Type B pancreatic cell (in vitro differentiated cells): ENCODE results near the gene MRTFA. TPM values are rescaled to one million over a fixed set of nuclear protein-coding genes. Genes with fewer than 3 reads are reported as not detected.

Experiments used
- DNase-seq: peaks from one replicate; pipeline ENCODE4 v3.0.0; 2021; ENCODE audit warnings: mixed read lengths; ENCODE audit not compliant: unreplicated experiment; ENCODE audit errors: extremely low spot score
- H3K27ac Mint-ChIP-seq: 2 replicates; pipeline ENCODE4 v1.8.0; 2021; ENCODE audit warnings: mild to moderate bottlenecking, mixed read lengths
- H3K27me3 Mint-ChIP-seq: 2 replicates; pipeline ENCODE4 v1.8.0; 2021; ENCODE audit warnings: mixed read lengths
- H3K36me3 Mint-ChIP-seq: 2 replicates; pipeline ENCODE4 v1.8.0; 2021; ENCODE audit warnings: mixed read lengths
- H3K4me1 Mint-ChIP-seq: one replicate; pipeline ENCODE4 v1.8.0; 2021; ENCODE audit warnings: mixed read lengths; ENCODE audit not compliant: unreplicated experiment
- H3K4me3 Mint-ChIP-seq: 2 replicates; pipeline ENCODE4 v1.8.0; 2021; ENCODE audit warnings: mild to moderate bottlenecking, mixed read lengths
- H3K9me3 Mint-ChIP-seq: 2 replicates; pipeline ENCODE4 v1.8.0; 2021; ENCODE audit warnings: mixed read lengths
- CTCF ChIP-seq: fragments of 200-600 bp; sonication (generic); conservative IDR thresholded peaks from 2 replicates; pipeline ENCODE4 v1.5.0; 2021; ENCODE audit warnings: antibody characterized with exemption, mild to moderate bottlenecking
- total RNA-seq: library from RNA; stranded (reverse); gene quantifications from 2 replicates; pipeline ENCODE4 v1.2.1, GENCODE V29; 2021; ENCODE audit warnings: low replicate concordance

MRTFA gene
- total RNA-seq, 1 donor from 2014 or later: 49.8 TPM

GRCh38 chr22:40638261-40638660 lies 1.7 kb upstream of the MRTFA start:
- peaks cover 16% of the 10 kb centered on the region for H3K4me1 Mint-ChIP-seq
- no peaks in the 10 kb centered on the region for H3K27me3 Mint-ChIP-seq
- no peaks in the 10 kb centered on the region for H3K36me3 Mint-ChIP-seq
- DNase-seq: no peak
- TF ChIP-seq CTCF: no peak
- no peak overlapping the region for H3K27ac Mint-ChIP-seq
- peaks cover 3% of the 10 kb centered on the region for H3K9me3 Mint-ChIP-seq
- H3K4me3 Mint-ChIP-seq: peak overlapping the region; percentile 97

GRCh38 chr22:40637183-40638150 lies 948 bp upstream of the MRTFA start:
- H3K4me1 Mint-ChIP-seq: peaks cover 20% of the 10 kb centered on the region
- peaks cover 3% of the 10 kb centered on the region for H3K9me3 Mint-ChIP-seq
- peak overlapping the region; percentile 97 for H3K27ac Mint-ChIP-seq
- H3K27me3 Mint-ChIP-seq: no peaks in the 10 kb centered on the region
- no peak for DNase-seq
- H3K36me3 Mint-ChIP-seq: peaks cover 4% of the 10 kb centered on the region
- TF ChIP-seq CTCF: no peak
- peak overlapping the region; percentile 97 for H3K4me3 Mint-ChIP-seq

DNA sequence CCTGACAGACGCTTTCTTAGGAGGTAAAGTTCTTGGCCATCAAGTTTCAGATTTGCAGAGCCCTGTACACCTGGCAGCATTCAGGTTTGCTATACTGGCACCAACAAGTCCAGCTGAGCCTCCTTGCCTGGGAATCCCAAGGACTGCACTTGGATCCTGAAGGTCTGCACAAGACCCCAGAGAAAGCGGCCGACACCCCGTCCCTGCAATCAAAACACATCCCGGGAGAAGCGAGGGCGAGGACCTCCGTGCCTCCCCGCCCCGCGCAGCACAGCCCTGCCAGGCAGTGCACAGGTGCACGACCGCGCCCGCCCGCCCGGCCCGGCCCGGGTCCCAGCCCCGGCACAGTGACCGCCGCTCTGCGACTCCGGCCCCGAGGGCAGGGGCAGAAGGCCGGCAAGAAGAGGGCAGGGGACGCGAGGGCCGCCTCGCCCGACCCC lies 559 bp downstream of the MRTFA start:
- Mint-ChIP-seq H3K9me3 (peaks cover 3% of the 10 kb centered on the region), H3K27me3 (no peaks in the 10 kb centered on the region), H3K36me3 (peaks cover 4% of the 10 kb centered on the region), H3K27ac (peak overlapping the region; percentile 79), H3K4me1 (peaks cover 29% of the 10 kb centered on the region), H3K4me3 (peak overlapping the region; percentile 94)
- TF ChIP-seq CTCF: no peak
- DNase-seq: no peak

DNA sequence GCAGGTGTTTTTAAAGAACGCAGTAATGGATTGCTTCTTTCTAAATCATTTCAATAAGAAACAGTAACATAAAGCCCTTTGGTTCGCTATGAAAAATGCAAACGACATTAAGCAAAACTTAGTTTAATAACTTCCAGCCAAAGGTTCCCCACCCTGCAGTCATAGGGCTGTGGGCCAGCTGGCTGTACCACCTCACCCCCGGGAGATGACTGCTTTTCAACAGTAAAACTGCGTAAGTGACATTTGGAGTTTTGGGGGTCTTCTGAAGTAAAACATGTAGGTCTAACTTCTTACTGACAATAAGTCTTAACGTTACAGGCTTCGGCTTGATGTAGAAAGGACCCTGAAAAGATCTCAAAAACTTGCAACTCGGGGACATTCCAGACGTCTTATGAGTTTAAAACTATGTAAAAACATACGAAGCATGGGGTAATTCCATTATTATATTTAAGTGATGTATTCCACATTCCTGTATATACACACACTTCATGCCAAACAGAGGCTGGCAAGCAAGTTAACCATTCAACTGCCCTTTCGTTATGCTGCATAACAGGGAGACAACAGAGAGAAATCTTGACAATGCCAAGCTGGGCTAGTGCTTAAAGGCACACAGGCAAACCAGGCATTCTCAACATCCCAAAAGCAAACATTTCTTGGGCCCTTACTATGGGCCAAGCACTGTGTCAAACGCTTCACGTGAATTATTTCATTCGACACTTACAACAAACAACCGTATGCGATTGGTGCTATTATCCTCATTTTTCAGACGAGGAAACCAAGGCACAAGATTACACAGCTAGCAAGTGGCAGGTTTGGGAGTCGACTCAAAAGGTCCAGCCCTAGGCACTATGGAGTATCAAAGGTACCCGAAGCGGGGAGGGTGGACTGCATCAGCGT lies 1.2 kb downstream of the MRTFA start:
- H3K4me3 Mint-ChIP-seq: peak overlapping the region; percentile 94
- TF ChIP-seq CTCF: no peak
- no peak for DNase-seq
- no peaks in the 10 kb centered on the region for H3K27me3 Mint-ChIP-seq
- peak overlapping the region; percentile 79 for H3K27ac Mint-ChIP-seq
- H3K4me1 Mint-ChIP-seq: peaks cover 30% of the 10 kb centered on the region
- peaks cover 3% of the 10 kb centered on the region for H3K9me3 Mint-ChIP-seq
- H3K36me3 Mint-ChIP-seq: peaks cover 4% of the 10 kb centered on the region

- Mint-ChIP-seq H3K36me3 (peaks cover 4% of the 10 kb centered on the region), H3K27me3 (no peaks in the 10 kb centered on the region), H3K9me3 (peaks cover 3% of the 10 kb centered on the region), H3K4me1 (peaks cover 30% of the 10 kb centered on the region), H3K4me3 (peak overlapping the region; percentile 94), H3K27ac (no peak overlapping the region)
- no peak for TF ChIP-seq CTCF
- DNase-seq: no peak
These were observed 2.2 kb downstream of the MRTFA start for GRCh38 chr22:40634119-40634903.
